Heart right ventricle (tissue), 16 donors: ENCODE results near the gene MRM2. TPM values are rescaled to one million over a fixed set of nuclear protein-coding genes. Genes with fewer than 3 reads are reported as not detected.

ENCODE experiments used
- ATAC-seq, 8 donors: fragments of 200-7000 bp; cut with Tn5 transposase; one replicate each; pipeline ENCODE4 v1.9.1; 2020; ENCODE audit warnings: mild to moderate bottlenecking in 8 of 8, moderate library complexity in 8 of 8, moderate number of reproducible peaks in 1 of 8
- DNase-seq, 2 donors: peaks; one replicate each; pipeline ENCODE4 v3.0.0-alpha.2; 2020
- H3K27ac ChIP-seq, 10 donors: fragments of 200-600 bp; sonication (generic) in 2 of 10; one replicate each; pipeline versions ENCODE4 v1.5.0 to v1.8.0; 2020 to 2022; ENCODE audit warnings: mild to moderate bottlenecking in 3 of 10
- H3K27me3 ChIP-seq, 7 donors: fragments of 200-600 bp; one replicate each; pipeline ENCODE4 v1.8.0; 2021 to 2022; ENCODE audit warnings: mild to moderate bottlenecking in 2 of 7
- H3K36me3 ChIP-seq, 9 donors: fragments of 200-600 bp; sonication (generic) in 1 of 9; one replicate each; pipeline versions ENCODE4 v1.5.0 to v1.8.0; 2020 to 2022; ENCODE audit warnings: mild to moderate bottlenecking in 2 of 9
- H3K4me1 ChIP-seq, 9 donors: fragments of 200-600 bp; sonication (generic) in 1 of 9; one replicate each; pipeline versions ENCODE4 v1.5.0 to v1.8.0; 2020 to 2022; ENCODE audit warnings: mild to moderate bottlenecking in 4 of 9
- H3K4me3 ChIP-seq, 10 donors: fragments of 200-600 bp; sonication (generic) in 2 of 10; one replicate each; pipeline versions ENCODE4 v1.5.0 to v1.8.0; 2020 to 2022; ENCODE audit warnings: mild to moderate bottlenecking in 7 of 10, moderate library complexity in 2 of 10
- H3K9me3 ChIP-seq, 11 donors: fragments of 200-600 bp in 10 of 11; sonication (generic) in 2 of 11; one replicate each; pipeline versions ENCODE4 v1.5.0 to v1.8.0; 2013 to 2022; ENCODE audit warnings: mild to moderate bottlenecking in 2 of 11, control low read depth in 1 of 11, moderate library complexity in 1 of 11
- WGBS, 2 donors: extraction: QIAGEN DNeasy Blood & Tissue Kit; methylation state at CpG; one replicate each; pipeline ENCODE4 v1.1.7; 2013; ENCODE audit warnings: inconsistent platforms in 1 of 2; 5-methylcytosine and 5-hydroxymethylcytosine counted together
- intact Hi-C, 10 donors: fragments of 100-400 bp; cut with DNase I; formaldehyde crosslinking; loops; one replicate each; pipeline versions ENCODE4 v1.11.1 to v1.14.2; 2022
- polyA plus RNA-seq, 2 donors: library from polyadenylated mRNA; stranded (reverse); fragments of 200-250 nt; gene quantifications; one replicate each; pipeline ENCODE4 v1.2.3, GENCODE V29; 2013
- total RNA-seq, 10 donors: library from RNA; stranded (reverse); fragmentation: NEBNext Ultra II Directional in 3 of 10; extraction: Animal tissue kit (Norgen Biotek cat#: 25700) in 3 of 10; gene quantifications; one replicate each; pipeline versions ENCODE4 v1.2.1 to v1.2.4, GENCODE V29; 2021 to 2023
- TF ChIP-seq, protein P1 (sequence below), 9 donors: fragments of 200-600 bp; sonication (generic) in 2 of 9; IDR thresholded peaks; one replicate each; pipeline versions ENCODE4 v1.5.0 to v1.8.0; 2021 to 2022; ENCODE audit warnings: antibody characterized with exemption in 9 of 9, mild to moderate bottlenecking in 5 of 9, moderate library complexity in 1 of 9
- donor health status: Arrhythmogenic right ventricular cardiomyopathy.
- donor health status: ischemic (EF 13 %, LVEDD 7.1; RV severe dilation, severe dysfunction).
- donor health status: healthy with polysubstance abuse.
- donor health status: DM: no; HTN: yes; CAD: no.
- donor health status: DM: no; HTN: no; CAD: no.
- donor health status: ischemic (EF 25% LVEDD 6.9; RV normal size, moderate dysfunction).
- donor health status: ischemic (EF 25% LVEDD 5.7; RV mildly dilated, moderate dysfunction).
- donor health status: healthy.
- donor health status: DM: yes; HTN: yes; CAD: no.
- donor health status: Ischemic cardiomyopathy.
- donor health status: ischemic (EF 35%, LVEDD 5.7; RV mildly dilated, moderate dysfunction).
- donor health status: nonischemic (EF 11% LVEDD 7.7; RV severe dilation, severe dysfunction).
- donor health status: DM: yes; HTN: yes; CAD: no.
- donor health status: PGD.
- donor health status: ischemic (EF 29% LVEDD 5.4; RV normal size, mild dysfunction).
- donor health status: nonischemic (EF 23%, LVEDD 6.1; RV moderate dilation, normal function).

MRM2 gene
- total and polyA plus RNA-seq, 12 donors, result 14.2 to 25.0 (median 19.6) TPM

DNA sequence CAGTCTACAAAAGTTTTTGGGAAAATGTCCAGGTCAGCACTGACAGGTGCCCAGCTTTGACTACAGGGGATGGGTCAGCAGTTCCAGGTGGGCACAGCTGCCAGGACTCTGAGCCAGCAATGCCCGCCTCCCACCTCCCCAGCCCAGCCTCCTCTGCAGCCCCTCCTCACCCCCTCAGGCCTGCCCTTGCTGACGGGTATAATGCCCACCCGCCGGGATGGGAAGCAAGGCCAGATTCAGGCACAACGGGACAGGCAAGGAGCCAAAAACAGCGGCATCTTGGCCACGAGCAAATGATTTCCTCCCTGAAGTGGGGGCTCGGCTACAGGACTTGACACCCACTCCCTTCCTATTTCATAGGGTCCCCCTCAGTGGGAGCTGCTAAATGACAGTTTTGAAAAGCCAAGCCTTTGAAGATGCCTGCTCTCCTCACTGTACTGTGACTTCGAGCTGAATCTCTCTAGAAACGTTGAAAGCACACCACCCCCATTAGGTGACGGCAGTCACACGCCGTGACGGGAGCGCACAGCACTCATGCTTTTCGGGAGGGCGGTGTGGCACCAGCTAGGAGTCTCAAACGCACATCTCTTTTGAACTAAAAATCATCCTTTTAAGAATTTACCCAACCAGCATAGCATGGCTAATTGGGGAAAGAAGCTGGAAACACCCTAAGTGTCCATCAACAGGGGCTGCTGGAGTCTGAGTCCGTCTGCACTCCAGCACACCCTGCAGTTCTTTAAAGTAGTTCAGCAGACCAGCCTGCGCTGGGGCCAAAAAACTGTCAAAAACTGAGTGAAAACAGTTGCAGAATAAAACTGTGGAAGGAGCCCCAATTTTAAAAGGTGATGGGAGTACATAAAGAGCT, 38.9 kb downstream of the MRM2 start:
- Histone ChIP-seq H3K36me3 (peaks cover 0 to 43% (median 10%) of the 10 kb centered on the region in 9 donors), H3K4me3 (no peak overlapping the region), H3K9me3 (no peaks in the 10 kb centered on the region), H3K27me3 (no peaks in the 10 kb centered on the region), H3K27ac (no peak overlapping the region), H3K4me1 (peaks cover 0 to 15% (median 8%) of the 10 kb centered on the region in 9 donors)
- no peak for DNase-seq
- intact Hi-C loops, result loop anchor here in 8 of 10 donors (5.0 to 10.0 kb wide), 8 partner anchors 98 to 618 kb away; partner anchors contain the start of gene ELFN1 (in 1 of the 8)
- peak in 3 of 8 donors; percentile 46 to 61 (median 48) for ATAC-seq
- 77 to 78% methylated on average over 20 of the region's 20 CpGs for WGBS, 2 donors
- TF ChIP-seq, protein P1, sequence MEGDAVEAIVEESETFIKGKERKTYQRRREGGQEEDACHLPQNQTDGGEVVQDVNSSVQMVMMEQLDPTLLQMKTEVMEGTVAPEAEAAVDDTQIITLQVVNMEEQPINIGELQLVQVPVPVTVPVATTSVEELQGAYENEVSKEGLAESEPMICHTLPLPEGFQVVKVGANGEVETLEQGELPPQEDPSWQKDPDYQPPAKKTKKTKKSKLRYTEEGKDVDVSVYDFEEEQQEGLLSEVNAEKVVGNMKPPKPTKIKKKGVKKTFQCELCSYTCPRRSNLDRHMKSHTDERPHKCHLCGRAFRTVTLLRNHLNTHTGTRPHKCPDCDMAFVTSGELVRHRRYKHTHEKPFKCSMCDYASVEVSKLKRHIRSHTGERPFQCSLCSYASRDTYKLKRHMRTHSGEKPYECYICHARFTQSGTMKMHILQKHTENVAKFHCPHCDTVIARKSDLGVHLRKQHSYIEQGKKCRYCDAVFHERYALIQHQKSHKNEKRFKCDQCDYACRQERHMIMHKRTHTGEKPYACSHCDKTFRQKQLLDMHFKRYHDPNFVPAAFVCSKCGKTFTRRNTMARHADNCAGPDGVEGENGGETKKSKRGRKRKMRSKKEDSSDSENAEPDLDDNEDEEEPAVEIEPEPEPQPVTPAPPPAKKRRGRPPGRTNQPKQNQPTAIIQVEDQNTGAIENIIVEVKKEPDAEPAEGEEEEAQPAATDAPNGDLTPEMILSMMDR (IDR thresholded peaks at IDR 0.05), result peak in 2 of 9 donors; percentile 16 to 23

DNA sequence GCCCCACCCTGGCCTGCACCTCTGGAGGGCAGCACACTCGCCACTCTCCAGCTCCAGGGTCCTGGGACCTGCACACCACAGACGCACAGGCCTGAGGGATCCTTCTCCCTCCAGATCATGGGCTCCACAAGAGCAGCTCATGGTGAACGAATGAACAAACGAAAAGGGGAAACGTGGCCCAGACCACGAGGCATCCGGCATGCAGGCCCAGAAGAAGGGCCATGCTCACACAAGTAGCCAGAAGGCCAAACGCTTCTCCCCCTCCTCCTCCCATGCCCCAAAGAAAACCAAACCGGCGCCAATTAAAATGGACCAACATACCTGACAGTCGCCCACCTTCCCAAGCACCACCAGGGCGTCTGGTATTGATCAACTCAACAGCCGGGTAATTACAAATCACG, 39.6 kb downstream of the MRM2 start:
- peaks cover 0 to 19% (median 9%) of the 10 kb centered on the region in 9 donors for H3K4me1 ChIP-seq
- no peak for ATAC-seq
- TF ChIP-seq, protein P1 (IDR thresholded peaks at IDR 0.05), result no peak
- no peak for DNase-seq
- 89 to 94% methylated on average over 14 of the region's 14 CpGs for WGBS, 2 donors
- no peak overlapping the region for H3K4me3 ChIP-seq
- H3K36me3 ChIP-seq, result peaks cover 0 to 35% (median 3%) of the 10 kb centered on the region in 9 donors
- intact Hi-C loops, result loop anchor here in 8 of 10 donors (5.0 to 10.0 kb wide), 8 partner anchors 98 to 618 kb away; partner anchors contain the start of gene ELFN1 (in 1 of the 8)
- no peak overlapping the region for H3K27ac ChIP-seq
- H3K27me3 ChIP-seq, result no peaks in the 10 kb centered on the region
- no peaks in the 10 kb centered on the region for H3K9me3 ChIP-seq

DNA sequence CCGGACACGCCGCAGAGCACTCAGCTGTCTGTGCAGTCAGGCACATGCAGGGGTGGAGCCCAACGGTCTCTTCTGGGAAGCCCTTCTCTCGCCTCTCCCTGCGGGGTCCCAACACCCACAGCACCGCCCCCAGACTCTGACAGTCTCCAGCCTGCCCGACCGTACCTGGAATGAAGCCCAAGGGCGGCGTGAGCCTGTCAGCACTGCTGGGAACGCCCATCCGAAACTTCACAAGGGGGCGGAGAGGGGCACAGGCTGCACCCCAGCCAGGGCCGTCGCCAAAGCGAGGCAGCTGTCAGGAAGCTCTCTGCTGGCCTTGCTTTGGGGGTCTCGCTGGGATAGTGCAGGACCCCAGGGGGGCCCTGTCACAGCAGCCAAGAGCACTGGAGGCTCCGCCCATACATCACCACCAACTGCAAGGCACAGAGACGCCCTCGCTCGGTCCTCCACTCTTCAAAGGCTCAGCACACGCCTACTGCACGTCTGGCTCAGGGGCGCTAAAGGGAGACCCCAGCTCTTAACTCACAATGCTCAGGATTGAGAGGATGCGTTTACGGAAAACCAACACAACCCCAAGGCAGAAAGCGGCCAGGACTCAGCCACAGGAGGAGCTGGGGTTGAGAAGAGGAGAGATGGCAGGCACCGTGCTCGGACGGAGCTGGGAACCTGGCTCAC, 40.2 kb downstream of the MRM2 start:
- TF ChIP-seq, protein P1 (IDR thresholded peaks at IDR 0.05), result no peak
- peak in 1 of 8 donors; percentile 28 for ATAC-seq
- WGBS, 2 donors, result 77 to 83% methylated on average over 31 of the region's 31 CpGs
- H3K9me3 ChIP-seq, result no peaks in the 10 kb centered on the region
- no peak overlapping the region for H3K27ac ChIP-seq
- no peaks in the 10 kb centered on the region for H3K27me3 ChIP-seq
- intact Hi-C loops, result loop anchor here in 8 of 10 donors (5.0 to 10.0 kb wide), 8 partner anchors 97 to 617 kb away; partner anchors contain the start of gene ELFN1 (in 1 of the 8)
- DNase-seq, result no peak
- H3K4me3 ChIP-seq, result no peak overlapping the region
- peaks cover 3 to 25% (median 11%) of the 10 kb centered on the region in 9 donors for H3K4me1 ChIP-seq
- peaks cover 0 to 30% (median 0%) of the 10 kb centered on the region in 9 donors for H3K36me3 ChIP-seq

DNA sequence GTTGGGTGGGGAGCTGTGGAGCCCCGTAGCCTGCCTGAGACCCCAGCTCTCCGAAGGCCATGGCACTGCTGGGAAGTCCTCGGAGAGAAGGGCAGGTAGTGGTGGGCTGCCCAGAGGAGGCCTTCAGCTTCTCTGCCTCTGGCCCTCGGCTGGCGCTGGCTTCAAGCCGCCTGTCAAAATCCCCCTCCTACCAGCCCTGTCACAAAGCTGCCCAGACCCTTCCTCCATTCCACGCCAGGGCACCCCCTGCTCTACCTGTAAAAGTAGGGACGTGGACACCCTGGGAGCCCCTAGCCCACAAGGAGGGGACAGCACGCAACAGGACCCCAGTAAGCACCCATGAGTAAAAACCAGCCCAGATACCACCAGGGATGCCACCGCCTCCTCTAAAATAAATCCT, 40.9 kb downstream of the MRM2 start:
- Histone ChIP-seq H3K27ac (no peak overlapping the region), H3K4me3 (no peak overlapping the region), H3K4me1 (peaks cover 3 to 32% (median 15%) of the 10 kb centered on the region in 9 donors), H3K27me3 (no peaks in the 10 kb centered on the region), H3K9me3 (peaks cover 0 to under 1% (median 0%) of the 10 kb centered on the region in 11 donors), H3K36me3 (peaks cover 0 to 29% (median 3%) of the 10 kb centered on the region in 9 donors)
- TF ChIP-seq, protein P1 (IDR thresholded peaks at IDR 0.05), result no peak
- ATAC-seq (no peak), DNase-seq (no peak)
- 98% methylated on average over 10 of the region's 10 CpGs for WGBS, 2 donors
- intact Hi-C loops, result loop anchor here in 8 of 10 donors (5.0 to 10.0 kb wide), 8 partner anchors 96 to 616 kb away; partner anchors contain the start of gene ELFN1 (in 1 of the 8)
